ENCODE results near the gene TCP11L1.

TCP11L1 gene

GRCh38 chr11:33015621-33016551 is 23.5 kb upstream of the TCP11L1 start, which contains the start of gene DEPDC7 (continued):
- TF ChIP-seq ZNF513 (tag by site-specific recombination; IDR thresholded peaks at IDR 0.05) = no peak
- no peak for TF ChIP-seq ZNF610 (tag by site-specific recombination; IDR thresholded peaks at IDR 0.05; ENCODE audit: borderline replicate concordance)
- TF ChIP-seq ZNF184 (tag by site-specific recombination; IDR thresholded peaks at IDR 0.05) = no peak
- no peak; the same call in none of the 2 replicates for TF ChIP-seq ZEB2 (tag by site-specific recombination; IDR thresholded peaks at IDR 0.05)
- peak; percentile 41 for TF ChIP-seq GLIS1 (tag by site-specific recombination; IDR thresholded peaks at IDR 0.05)
- no peak for TF ChIP-seq REPIN1 (tag by site-specific recombination; IDR thresholded peaks at IDR 0.05; ENCODE audit: low read depth)
- peak; percentile 88 for TF ChIP-seq ZBTB17 (tag by site-specific recombination; IDR thresholded peaks at IDR 0.05)
- TF ChIP-seq ZSCAN23 (tag by site-specific recombination; IDR thresholded peaks at IDR 0.05) = no peak
- TF ChIP-seq ZBTB8A (tag by site-specific recombination; IDR thresholded peaks at IDR 0.05) = peak; percentile 77
- no peak for TF ChIP-seq ZBTB21 (tag by site-specific recombination; IDR thresholded peaks at IDR 0.05)
- TF ChIP-seq ZNF501 (tag by site-specific recombination; IDR thresholded peaks at IDR 0.05) = peak; percentile 71; the same call in 1 of the 2 replicates
- no peak for TF ChIP-seq ZNF140 (tag by site-specific recombination; IDR thresholded peaks at IDR 0.05)
- no peak for TF ChIP-seq HOXD13 (CRISPR knock-in tag; IDR thresholded peaks at IDR 0.05; ENCODE audit: borderline replicate concordance)
- no peak for TF ChIP-seq ZNF561 (tag by site-specific recombination; IDR thresholded peaks at IDR 0.05; ENCODE audit: borderline replicate concordance)
- TF ChIP-seq KLF8 (tag by site-specific recombination; IDR thresholded peaks at IDR 0.05) = no peak; the same call in 1 of the 2 replicates
- no peak for TF ChIP-seq ZNF114 (tag by site-specific recombination; IDR thresholded peaks at IDR 0.05)
- TF ChIP-seq ZNF449 (tag by site-specific recombination; IDR thresholded peaks at IDR 0.05) = 0 out of 2 replicates have a peak, but pooled peaks have one; percentile 29
- TF ChIP-seq BCL6B (tag by site-specific recombination; IDR thresholded peaks at IDR 0.05) = no peak
- 0 out of 2 replicates have a peak, but pooled peaks have one; percentile 53 for TF ChIP-seq ZNF394 (tag by site-specific recombination; IDR thresholded peaks at IDR 0.05; ENCODE audit: borderline replicate concordance)
- TF ChIP-seq BCL11A (tag by site-specific recombination; IDR thresholded peaks at IDR 0.05; ENCODE audit: low read depth) = no peak
- TF ChIP-seq ZNF223 (tag by site-specific recombination; IDR thresholded peaks at IDR 0.05) = no peak
- no peak for TF ChIP-seq ZBTB1 (tag by site-specific recombination; IDR thresholded peaks at IDR 0.05)
- no peak for TF ChIP-seq ZSCAN18 (tag by site-specific recombination; IDR thresholded peaks at IDR 0.05)
- TF ChIP-seq ZNF211 (tag by site-specific recombination; IDR thresholded peaks at IDR 0.05; ENCODE audit: low read depth) = no peak
- TF ChIP-seq MEIS1 (CRISPR knock-in tag; IDR thresholded peaks at IDR 0.05; ENCODE audit: borderline replicate concordance) = no peak
- no peak for TF ChIP-seq ZNF280D (tag by site-specific recombination; IDR thresholded peaks at IDR 0.05)
- TF ChIP-seq ZNF311 (tag by site-specific recombination; IDR thresholded peaks at IDR 0.05; ENCODE audit: borderline replicate concordance) = no peak
- peak; percentile 59 for TF ChIP-seq SP2 (tag by site-specific recombination; IDR thresholded peaks at IDR 0.05)
- TF ChIP-seq MZF1 (tag by site-specific recombination; IDR thresholded peaks at IDR 0.05; ENCODE audit: borderline replicate concordance) = no peak
